Measurements from ENCODE around the gene OR14J1.

DNA sequence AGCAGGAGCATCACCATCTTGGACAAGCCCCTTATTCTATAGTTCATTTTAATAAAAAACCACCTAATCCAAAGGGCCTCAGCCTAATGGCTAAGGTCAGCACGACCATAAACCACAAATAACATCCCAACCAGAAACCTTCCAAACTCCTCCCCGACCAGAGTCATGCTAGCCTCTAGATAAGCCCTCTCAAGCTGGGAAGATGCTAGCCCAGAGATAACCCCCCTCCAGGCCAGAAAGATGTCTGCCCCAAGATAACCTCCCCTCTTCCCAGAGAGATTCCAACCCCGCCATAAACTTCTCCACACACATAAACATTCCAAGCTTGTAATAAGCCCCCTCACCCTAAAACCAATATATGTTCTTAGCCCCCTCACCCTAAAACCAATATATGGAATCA is 38.5 kb upstream of the OR14J1 start:
- TF ChIP-seq POLR2A (IDR thresholded peaks at IDR 0.05): no peak
- TF ChIP-seq, protein P1, sequence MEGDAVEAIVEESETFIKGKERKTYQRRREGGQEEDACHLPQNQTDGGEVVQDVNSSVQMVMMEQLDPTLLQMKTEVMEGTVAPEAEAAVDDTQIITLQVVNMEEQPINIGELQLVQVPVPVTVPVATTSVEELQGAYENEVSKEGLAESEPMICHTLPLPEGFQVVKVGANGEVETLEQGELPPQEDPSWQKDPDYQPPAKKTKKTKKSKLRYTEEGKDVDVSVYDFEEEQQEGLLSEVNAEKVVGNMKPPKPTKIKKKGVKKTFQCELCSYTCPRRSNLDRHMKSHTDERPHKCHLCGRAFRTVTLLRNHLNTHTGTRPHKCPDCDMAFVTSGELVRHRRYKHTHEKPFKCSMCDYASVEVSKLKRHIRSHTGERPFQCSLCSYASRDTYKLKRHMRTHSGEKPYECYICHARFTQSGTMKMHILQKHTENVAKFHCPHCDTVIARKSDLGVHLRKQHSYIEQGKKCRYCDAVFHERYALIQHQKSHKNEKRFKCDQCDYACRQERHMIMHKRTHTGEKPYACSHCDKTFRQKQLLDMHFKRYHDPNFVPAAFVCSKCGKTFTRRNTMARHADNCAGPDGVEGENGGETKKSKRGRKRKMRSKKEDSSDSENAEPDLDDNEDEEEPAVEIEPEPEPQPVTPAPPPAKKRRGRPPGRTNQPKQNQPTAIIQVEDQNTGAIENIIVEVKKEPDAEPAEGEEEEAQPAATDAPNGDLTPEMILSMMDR (IDR thresholded peaks at IDR 0.05): no peak
